Occipital lobe (tissue), 2 donors: ENCODE measurements around the gene NEK1. TPM values are rescaled to one million over a fixed set of nuclear protein-coding genes. Genes with fewer than 3 reads are reported as not detected.

ENCODE experiments used
- DNase-seq: peaks from one replicate; lab custom pipeline; 2025; lab: John Stamatoyannopoulos, UW
- total RNA-seq: library from RNA; depleted of rRNA; stranded (reverse); fragments of >200 nt; gene quantifications from one replicate; pipeline ENCODE4 v1.2.3, GENCODE V29; 2014

Gene NEK1
- total RNA-seq = 31.5 TPM

- peak; percentile 89 for DNase-seq
Measured at GRCh38 chr4:169611991-169612870, at the start of gene NEK1. TSS of gene NEK1 (minus strand) at chr4:169612583. CDS start at chr4:169602630, 9,953 bp downstream.

- DNase-seq = no peak
Measured at GRCh38 chr4:169661761-169662160, 49.4 kb upstream of the NEK1 start.

GRCh38 chr4:169660929-169661328, 48.5 kb upstream of the NEK1 start:
- DNase-seq = no peak

GRCh38 chr4:169659716-169660670, 47.6 kb upstream of the NEK1 start:
- peak; percentile 82 for DNase-seq

GRCh38 chr4:169658975-169659715, 46.8 kb upstream of the NEK1 start:
- no peak for DNase-seq

- no peak for DNase-seq
Measured at GRCh38 chr4:169658196-169658595, 45.8 kb upstream of the NEK1 start.

- DNase-seq = no peak
Measured at GRCh38 chr4:169657470-169658107, 45.2 kb upstream of the NEK1 start.

- DNase-seq = no peak
Measured at GRCh38 chr4:169655401-169655800, 43.0 kb upstream of the NEK1 start.

GRCh38 chr4:169652535-169652934, 40.2 kb upstream of the NEK1 start:
- DNase-seq = no peak

GRCh38 chr4:169650227-169650936, 38.0 kb upstream of the NEK1 start:
- DNase-seq = no peak

GRCh38 chr4:169649545-169650226, 37.3 kb upstream of the NEK1 start:
- DNase-seq = no peak

GRCh38 chr4:169645627-169646026, 33.2 kb upstream of the NEK1 start:
- no peak for DNase-seq

- DNase-seq = no peak
Measured at GRCh38 chr4:169644802-169645201, 32.4 kb upstream of the NEK1 start.

GRCh38 chr4:169640261-169640870, 28.0 kb upstream of the NEK1 start:
- DNase-seq = no peak

- no peak for DNase-seq
Measured at GRCh38 chr4:169634975-169635374, 22.6 kb upstream of the NEK1 start.

- no peak for DNase-seq
Measured at GRCh38 chr4:169632896-169633295, 20.5 kb upstream of the NEK1 start.

- DNase-seq = no peak
Measured at GRCh38 chr4:169630069-169630468, 17.7 kb upstream of the NEK1 start.

- no peak for DNase-seq
Measured at GRCh38 chr4:169628579-169628978, 16.2 kb upstream of the NEK1 start.

GRCh38 chr4:169627307-169627706, 14.9 kb upstream of the NEK1 start:
- DNase-seq = no peak
